ENCODE measurements around the gene ASCC1.

Gene ASCC1

DNA sequence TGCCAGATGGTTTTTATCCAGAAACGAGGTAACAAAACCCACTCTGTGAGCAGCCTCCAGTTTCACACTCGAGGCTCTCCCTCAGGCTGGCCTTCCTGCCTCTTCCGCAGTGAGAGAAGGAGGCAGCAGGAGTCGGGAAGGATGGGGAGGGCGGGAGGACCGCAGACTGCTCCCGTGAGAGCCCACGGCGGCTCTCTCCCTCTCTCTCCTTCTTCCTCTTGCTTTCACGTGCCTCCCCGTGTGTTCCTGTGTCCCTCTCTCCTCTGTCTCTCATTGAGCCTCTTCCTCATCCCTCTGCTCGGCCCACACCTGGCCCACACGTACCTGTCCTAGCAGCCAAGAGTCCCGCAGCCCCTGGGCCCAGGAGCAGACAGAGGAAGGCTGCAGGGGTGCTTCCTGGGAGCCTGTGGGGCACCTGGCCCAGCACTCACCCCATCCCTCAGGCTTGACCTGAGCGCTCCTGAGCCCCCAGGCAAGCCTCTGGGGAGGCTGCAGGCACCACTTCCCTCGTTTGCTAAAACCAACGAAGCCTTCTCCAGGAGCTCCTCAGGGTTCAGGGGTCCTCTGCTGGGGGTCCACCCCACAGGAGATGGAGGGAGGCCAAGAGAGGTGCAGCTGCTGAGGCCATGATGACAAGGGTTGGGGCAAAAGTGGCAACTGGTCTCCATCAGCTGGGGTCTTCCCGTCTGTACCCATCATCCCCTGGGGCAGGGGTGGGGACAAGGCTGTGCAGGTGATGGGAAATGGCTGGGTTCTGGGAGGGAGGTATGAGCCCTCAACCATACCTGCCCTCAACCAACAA lies 141.3 kb downstream of the ASCC1 start:
- TF ChIP-seq, protein P1, sequence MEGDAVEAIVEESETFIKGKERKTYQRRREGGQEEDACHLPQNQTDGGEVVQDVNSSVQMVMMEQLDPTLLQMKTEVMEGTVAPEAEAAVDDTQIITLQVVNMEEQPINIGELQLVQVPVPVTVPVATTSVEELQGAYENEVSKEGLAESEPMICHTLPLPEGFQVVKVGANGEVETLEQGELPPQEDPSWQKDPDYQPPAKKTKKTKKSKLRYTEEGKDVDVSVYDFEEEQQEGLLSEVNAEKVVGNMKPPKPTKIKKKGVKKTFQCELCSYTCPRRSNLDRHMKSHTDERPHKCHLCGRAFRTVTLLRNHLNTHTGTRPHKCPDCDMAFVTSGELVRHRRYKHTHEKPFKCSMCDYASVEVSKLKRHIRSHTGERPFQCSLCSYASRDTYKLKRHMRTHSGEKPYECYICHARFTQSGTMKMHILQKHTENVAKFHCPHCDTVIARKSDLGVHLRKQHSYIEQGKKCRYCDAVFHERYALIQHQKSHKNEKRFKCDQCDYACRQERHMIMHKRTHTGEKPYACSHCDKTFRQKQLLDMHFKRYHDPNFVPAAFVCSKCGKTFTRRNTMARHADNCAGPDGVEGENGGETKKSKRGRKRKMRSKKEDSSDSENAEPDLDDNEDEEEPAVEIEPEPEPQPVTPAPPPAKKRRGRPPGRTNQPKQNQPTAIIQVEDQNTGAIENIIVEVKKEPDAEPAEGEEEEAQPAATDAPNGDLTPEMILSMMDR (conservative IDR thresholded peaks at IDR 0.05), result no peak
- TF ChIP-seq ZFX (IDR thresholded peaks at IDR 0.05), result no peak
- no peak overlapping the region for H3K27ac ChIP-seq

DNA sequence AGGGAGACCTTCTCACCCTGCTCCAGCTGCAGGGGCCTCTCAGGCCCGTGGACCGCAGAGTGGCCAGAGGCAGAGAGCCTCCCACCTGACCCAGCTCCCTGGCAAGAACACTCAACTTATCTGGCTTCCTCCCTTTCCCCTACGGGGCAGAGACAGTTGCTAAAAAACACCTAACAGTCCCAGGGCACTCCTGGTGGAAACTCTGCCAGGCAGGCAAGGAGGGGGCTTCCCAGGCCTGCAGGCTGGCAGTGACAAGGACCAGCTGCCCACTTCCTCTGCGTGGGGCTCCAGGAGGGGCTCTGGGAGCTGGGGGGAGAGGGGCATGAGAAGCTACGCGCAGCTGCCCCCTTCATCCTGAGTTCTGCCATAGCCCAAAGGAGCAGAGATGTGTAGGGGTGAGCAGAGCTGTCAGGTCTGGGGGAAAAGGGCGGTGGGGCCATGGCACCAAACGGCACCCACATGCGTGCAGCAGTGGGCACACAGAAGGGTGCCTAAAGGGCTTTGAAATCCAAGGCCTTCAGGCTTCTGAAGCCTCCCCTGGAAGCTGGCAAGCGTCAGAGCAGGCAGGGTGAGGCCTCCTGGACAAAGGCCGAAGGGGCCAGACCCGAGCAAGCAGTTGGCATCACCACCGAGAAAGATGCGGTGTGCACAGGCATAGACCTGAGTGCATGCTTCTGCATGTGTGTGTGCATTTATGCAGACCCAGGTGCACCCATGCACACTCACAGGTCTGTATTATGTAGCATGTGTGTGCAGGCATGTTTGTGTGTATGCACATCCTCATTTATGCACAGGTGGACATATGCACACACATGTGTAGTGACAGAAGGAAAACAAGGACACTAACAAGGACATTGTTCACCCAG lies 142.1 kb downstream of the ASCC1 start:
- H3K27ac ChIP-seq, result no peak overlapping the region
- TF ChIP-seq, protein P1 (conservative IDR thresholded peaks at IDR 0.05), result no peak
- TF ChIP-seq ZFX (IDR thresholded peaks at IDR 0.05), result no peak

DNA sequence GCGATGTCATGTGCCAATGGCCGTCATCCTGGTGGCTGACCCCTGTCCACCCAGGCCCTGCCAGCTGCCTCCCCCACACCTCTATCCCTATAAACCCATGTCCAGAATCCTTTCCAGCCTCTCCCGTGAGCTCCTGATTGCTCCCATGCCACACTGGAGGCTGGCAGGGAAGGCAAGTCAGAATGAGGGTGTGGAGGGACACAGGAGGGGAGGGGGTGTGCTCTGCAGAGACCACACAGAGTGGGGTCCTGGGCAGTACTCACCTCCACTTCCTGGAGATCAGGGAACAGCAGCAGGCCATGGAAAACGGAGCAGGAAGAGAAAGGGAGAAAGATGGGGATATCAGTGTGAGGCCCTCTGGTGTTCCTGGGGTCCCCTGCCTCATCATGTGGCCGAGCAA lies 143.4 kb downstream of the ASCC1 start:
- no peak for TF ChIP-seq ZFX (IDR thresholded peaks at IDR 0.05)
- TF ChIP-seq, protein P1 (conservative IDR thresholded peaks at IDR 0.05), result no peak
- no peak overlapping the region for H3K27ac ChIP-seq

DNA sequence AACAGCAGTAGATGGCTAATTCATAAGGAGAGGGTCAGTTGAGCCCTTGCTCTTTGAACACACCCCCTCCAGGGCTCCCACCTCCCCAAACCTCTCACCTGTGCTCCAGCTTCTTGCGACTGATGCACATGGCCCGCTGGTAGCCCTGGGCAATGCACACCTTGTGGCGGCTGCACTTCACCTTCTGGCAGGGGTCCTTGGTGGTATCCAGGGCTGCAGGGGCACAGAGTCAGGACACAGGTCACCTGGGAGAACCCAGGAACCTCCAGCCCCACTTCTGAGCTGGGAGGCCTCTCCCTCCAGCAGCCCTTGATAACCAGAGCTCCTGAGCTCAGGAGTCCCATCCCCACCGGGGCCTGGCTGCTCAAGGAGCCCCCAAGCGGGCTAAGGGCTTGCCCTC lies 144.0 kb downstream of the ASCC1 start:
- TF ChIP-seq ZFX (IDR thresholded peaks at IDR 0.05), result no peak
- TF ChIP-seq, protein P1 (conservative IDR thresholded peaks at IDR 0.05), result no peak
- no peak overlapping the region for H3K27ac ChIP-seq

- no peak overlapping the region for H3K27ac ChIP-seq
- no peak for TF ChIP-seq ZFX (IDR thresholded peaks at IDR 0.05)
- TF ChIP-seq, protein P1 (conservative IDR thresholded peaks at IDR 0.05), result no peak
These were observed 146.1 kb downstream of the ASCC1 start for GRCh38 chr10:72069751-72070526.

- TF ChIP-seq, protein P1 (conservative IDR thresholded peaks at IDR 0.05), result no peak
- no peak for TF ChIP-seq ZFX (IDR thresholded peaks at IDR 0.05)
These were observed 147.1 kb downstream of the ASCC1 start for GRCh38 chr10:72068901-72069446.

More at GRCh38 chr10:72068901-72069446, 147.1 kb downstream of the ASCC1 start:
- no peak overlapping the region for H3K27ac ChIP-seq
